Right lobe of liver (tissue), 6 donors: ENCODE results near the gene ZNF75A. TPM values are rescaled to one million over a fixed set of nuclear protein-coding genes. Genes with fewer than 3 reads are reported as not detected.

ENCODE experiments used
- ATAC-seq, 4 donors: fragments of 200-7000 bp; cut with Tn5 transposase; one replicate each; pipeline ENCODE4 v1.9.1; 2020; ENCODE audit warnings: mild to moderate bottlenecking in 4 of 4, moderate library complexity in 4 of 4
- DNase-seq, 3 donors: peaks; one replicate each; pipeline ENCODE4 v3.0.0-alpha.2; 2020
- H3K27ac ChIP-seq, 3 donors: fragments of 200-600 bp; one replicate each; pipeline ENCODE4 v1.8.0; 2022
- H3K27me3 ChIP-seq, 2 donors: fragments of 200-600 bp; one replicate each; pipeline ENCODE4 v1.8.0; 2022
- H3K36me3 ChIP-seq, 4 donors: fragments of 200-600 bp; sonication (generic) in 1 of 4; one replicate each; pipeline versions ENCODE4 v1.5.1 to v1.8.0; 2017 to 2022; ENCODE audit warnings: control low read depth in 1 of 4
- H3K4me1 ChIP-seq, 4 donors: fragments of 200-600 bp; sonication (generic) in 1 of 4; one replicate each; pipeline versions ENCODE4 v1.5.1 to v1.8.0; 2017 to 2022; ENCODE audit warnings: control low read depth in 1 of 4
- H3K4me3 ChIP-seq, 3 donors: fragments of 200-600 bp; one replicate each; pipeline ENCODE4 v1.8.0; 2022
- H3K9me3 ChIP-seq, 4 donors: fragments of 200-600 bp; sonication (generic) in 1 of 4; one replicate each; pipeline versions ENCODE4 v1.5.1 to v1.8.0; 2017 to 2022; ENCODE audit warnings: control low read depth in 1 of 4
- CTCF ChIP-seq, 4 donors: fragments of 200-600 bp in 3 of 4; fragments of 450-650 bp in 1 of 4; IDR thresholded peaks; one replicate each; pipeline versions ENCODE4 v1.5.1 to v1.8.0; 2016 to 2022; ENCODE audit warnings: antibody characterized with exemption in 4 of 4, mild to moderate bottlenecking in 2 of 4
- POLR2A ChIP-seq: fragments of 450-650 bp; IDR thresholded peaks from one replicate; pipeline ENCODE4 v1.6.1; 2017; ENCODE audit warnings: antibody characterized with exemption, mild to moderate bottlenecking
- WGBS: methylation state at CpG from one replicate; pipeline ENCODE4 v1.1.6; 2018; ENCODE audit warnings: low coverage, low lambda C conversion rate; ENCODE audit not compliant: insufficient coverage; ENCODE audit errors: missing lambda C conversion rate; 5-methylcytosine and 5-hydroxymethylcytosine counted together
- intact Hi-C, 2 donors: fragments of 100-400 bp; cut with DNase I; formaldehyde crosslinking; loops; one replicate each; pipeline versions ENCODE4 v1.11.2 to v1.14.1; 2022
- total RNA-seq, 6 experiments: library from RNA; depleted of rRNA in 2 of 6; stranded (reverse); fragments of >200 nt in 2 of 6; fragmentation: NEBNext Ultra II Directional in 3 of 6; extraction: Animal tissue kit (Norgen Biotek cat#: 25700) in 3 of 6; gene quantifications; one replicate each; pipeline versions ENCODE4 v1.1.0 to v1.2.4, GENCODE V29; 2016 to 2023
- donor health status: DM: no; HTN: yes; CAD: no.
- donor health status: DM: no; HTN: no; CAD: no.
- donor health status: DM: no; HTN: no; CAD: no.
- donor health status: DM: no; HTN: yes; CAD: no.
- donor health status: DM: no; HTN: yes; CAD: no.

ZNF75A gene
- total RNA-seq, 6 experiments from 2014 or later, result 7.5 to 11.5 (median 10.5) TPM

DNA sequence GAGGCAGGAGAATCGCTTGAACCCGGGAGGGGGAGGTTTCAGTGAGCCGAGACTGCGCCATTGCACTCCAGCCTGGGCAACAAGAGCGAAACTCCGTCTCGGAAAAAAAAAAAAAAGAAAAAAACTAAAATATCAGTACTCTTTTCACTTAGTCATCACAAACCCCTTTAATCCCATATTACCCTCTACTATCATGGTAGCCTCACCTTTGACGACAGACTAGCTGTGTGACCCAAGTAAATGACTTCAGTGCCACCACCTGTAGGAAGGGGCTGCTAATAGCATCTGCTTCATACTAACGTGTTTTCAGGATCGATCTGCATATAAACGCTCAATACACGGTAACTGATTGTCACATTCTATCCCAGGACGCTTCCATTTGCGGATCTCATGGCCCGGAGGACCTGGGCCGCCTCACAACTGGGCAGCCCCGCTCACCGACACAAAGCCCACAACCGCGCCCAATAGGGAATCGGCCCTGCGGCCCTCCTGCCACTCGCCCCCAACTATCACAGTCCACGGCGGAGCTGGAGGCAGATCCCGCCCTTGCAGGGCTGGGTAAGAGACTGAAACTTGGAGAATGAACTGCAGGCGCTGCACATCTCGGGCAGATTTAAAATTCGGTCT is 23.1 kb upstream of the ZNF75A start:
- H3K27me3 ChIP-seq, result no peaks in the 10 kb centered on the region
- peak; percentile 25 to 49 (median 34) for ATAC-seq
- no peak for DNase-seq
- peak overlapping the region; percentile 98 to 99 (median 98) for H3K27ac ChIP-seq
- H3K4me3 ChIP-seq, result peak overlapping the region; percentile 73 to 98 (median 90)
- peaks cover 0 to 12% (median 8%) of the 10 kb centered on the region in 4 donors for H3K36me3 ChIP-seq
- intact Hi-C loops, result loop anchor here in 1 of 2 donors (10.0 kb wide), 1 partner anchor 213 kb away; the partner anchor contains the start of gene C16orf90
- H3K9me3 ChIP-seq, result peaks cover 0 to 3% (median 1%) of the 10 kb centered on the region in 4 donors
- WGBS, result 27% methylated on average over 14 of the region's 29 CpGs
- TF ChIP-seq POLR2A (no peak), CTCF (IDR thresholded peaks at IDR 0.05) (no peak)
- H3K4me1 ChIP-seq, result peaks cover 0 to 21% (median 3%) of the 10 kb centered on the region in 4 donors

DNA sequence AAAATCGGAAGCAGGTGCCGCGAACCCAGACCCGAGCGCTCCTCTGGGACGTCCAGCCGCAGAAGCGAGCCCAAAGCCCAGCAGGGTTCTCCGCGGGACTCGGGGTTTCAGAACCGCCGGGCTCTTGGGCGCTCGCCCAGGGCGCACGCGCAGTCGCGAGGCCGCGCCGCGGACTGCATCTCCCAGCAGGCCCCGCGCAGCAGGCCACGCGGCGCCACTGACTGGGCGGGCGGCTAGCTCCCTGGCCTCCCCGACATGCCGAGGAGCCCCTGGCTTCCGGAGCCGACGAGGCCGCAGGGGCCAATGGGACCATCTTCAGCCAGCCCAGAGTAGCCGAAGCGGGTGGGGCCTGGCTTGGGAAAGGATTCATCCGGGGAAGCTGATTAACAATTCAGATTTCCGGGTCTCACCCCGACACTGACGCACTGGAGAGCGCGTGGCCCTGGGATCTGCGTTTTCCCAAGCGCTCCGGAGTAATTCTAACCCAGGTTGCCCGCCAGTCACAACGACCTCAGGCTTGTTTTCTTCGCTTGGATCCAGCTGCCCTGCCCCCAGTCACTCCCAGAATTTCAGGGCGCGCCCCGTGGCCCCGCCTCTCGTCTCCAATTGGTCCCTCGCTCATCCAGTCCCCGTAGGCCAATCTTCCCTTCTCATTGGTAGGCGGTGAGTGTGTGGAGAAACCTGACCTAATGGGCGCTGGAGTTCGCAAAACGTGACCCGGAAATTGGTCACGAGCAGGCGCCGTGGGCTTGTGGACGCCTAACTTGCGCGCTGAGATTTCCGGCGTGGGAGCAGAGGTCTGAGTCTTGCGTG is 22.4 kb upstream of the ZNF75A start, which contains the start of gene ZNF263:
Gene ZNF263, plus strand, starts transcription at position 762 of the 813 bp plus-strand sequence. CDS start 328 bp downstream, outside the sequence.
- DNase-seq (peak; percentile 95 to 98 (median 97)), ATAC-seq (peak; percentile 94 to 97 (median 96))
- H3K4me3 ChIP-seq, result peak within 1 kb of the TSS; percentile 73 to 98 (median 90)
- intact Hi-C loops, result loop anchor here in 1 of 2 donors (10.0 kb wide), 1 partner anchor 212 kb away; the partner anchor contains the start of gene C16orf90
- peak within 1 kb of the TSS; percentile 98 to 99 (median 98) for H3K27ac ChIP-seq
- H3K36me3 ChIP-seq, result peaks cover 0 to 17% (median 8%) of the 10 kb centered on the region in 4 donors
- H3K9me3 ChIP-seq, result peaks cover 0 to 3% (median 1%) of the 10 kb centered on the region in 4 donors
- TF ChIP-seq POLR2A (peak; percentile 65), CTCF (IDR thresholded peaks at IDR 0.05) (no peak)
- WGBS, result 0% methylated on average over 41 of the region's 72 CpGs
- H3K4me1 ChIP-seq, result peaks cover 0 to 21% (median 3%) of the 10 kb centered on the region in 4 donors
- no peaks in the 10 kb centered on the region for H3K27me3 ChIP-seq

DNA sequence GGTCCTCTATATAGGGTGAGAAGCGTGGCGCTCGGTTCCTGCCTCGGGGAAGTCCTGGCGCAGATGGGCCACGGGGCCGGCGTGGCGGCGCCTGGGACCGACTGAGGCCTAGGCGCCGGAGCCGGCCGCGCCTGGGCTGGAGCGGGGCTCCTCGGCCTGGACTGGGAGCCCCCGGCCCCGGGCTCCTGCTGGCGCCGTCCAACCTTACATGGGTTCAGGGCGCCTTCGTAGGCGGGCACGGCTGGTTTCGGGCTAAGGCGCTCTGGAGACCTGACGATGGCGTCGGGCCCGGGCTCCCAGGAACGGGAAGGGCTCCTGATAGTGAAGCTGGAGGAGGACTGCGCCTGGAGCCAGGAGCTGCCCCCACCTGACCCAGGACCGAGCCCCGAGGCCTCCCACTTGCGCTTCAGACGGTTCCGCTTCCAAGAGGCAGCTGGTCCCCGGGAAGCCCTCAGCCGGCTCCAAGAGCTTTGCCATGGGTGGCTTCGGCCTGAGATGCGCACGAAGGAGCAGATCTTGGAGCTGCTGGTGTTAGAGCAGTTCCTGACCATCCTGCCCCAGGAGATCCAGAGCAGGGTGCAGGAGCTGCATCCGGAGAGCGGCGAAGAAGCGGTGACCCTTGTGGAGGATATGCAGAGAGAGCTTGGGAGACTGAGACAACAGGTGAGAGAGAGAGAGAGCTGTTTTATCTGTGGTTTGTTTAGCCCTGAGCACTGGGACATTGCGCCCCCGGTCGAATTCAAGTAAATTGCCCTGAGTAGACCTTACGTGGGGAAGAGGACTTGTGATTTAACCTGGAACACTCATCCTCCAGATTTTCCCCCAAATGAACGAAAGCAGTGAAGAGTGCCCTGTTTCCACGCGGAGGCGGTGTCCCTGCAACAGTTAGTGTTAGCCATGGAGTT is 21.5 kb upstream of the ZNF75A start:
- WGBS, result 20% methylated on average over 16 of the region's 56 CpGs
- ATAC-seq (no peak), DNase-seq (peak in 1 of 3 donors; percentile 64)
- Histone ChIP-seq H3K36me3 (peaks cover 0 to 24% (median 11%) of the 10 kb centered on the region in 4 donors), H3K9me3 (peaks cover 0 to 7% (median 2%) of the 10 kb centered on the region in 4 donors), H3K27me3 (no peaks in the 10 kb centered on the region), H3K27ac (peak overlapping the region; percentile 98 to 99 (median 98)), H3K4me3 (peak overlapping the region; percentile 73 to 98 (median 90)), H3K4me1 (peaks cover 0 to 21% (median 3%) of the 10 kb centered on the region in 4 donors)
- no peak for TF ChIP-seq CTCF (IDR thresholded peaks at IDR 0.05)
- TF ChIP-seq POLR2A, result peak; percentile 0
- intact Hi-C loops, result loop anchor here in 1 of 2 donors (10.0 kb wide), 1 partner anchor 211 kb away; the partner anchor contains the start of gene C16orf90
